ENCODE data around the gene OR51Q1.

OR51Q1 gene

GRCh38 chr11:5460983-5461621, 39.2 kb downstream of the OR51Q1 start:
- Histone ChIP-seq H3K4me1 (ENCODE audit: insufficient read depth, poor library complexity, severe bottlenecking) (no peaks in the 10 kb centered on the region), H3K4me3 (ENCODE audit: severe bottlenecking) (no peak overlapping the region), H3K27me3 (ENCODE audit: insufficient read depth, poor library complexity, severe bottlenecking) (peaks cover 4% of the 10 kb centered on the region), H3K9me3 (ENCODE audit: severe bottlenecking) (no peaks in the 10 kb centered on the region), H3K36me3 (ENCODE audit: low read depth) (no peaks in the 10 kb centered on the region), H3K27ac (ENCODE audit: poor library complexity, severe bottlenecking) (no peak overlapping the region)
- DNase-seq (ENCODE audit: low spot score) = no peak
- no peak for ATAC-seq (ENCODE audit: low read depth)
- TF ChIP-seq, protein P1, sequence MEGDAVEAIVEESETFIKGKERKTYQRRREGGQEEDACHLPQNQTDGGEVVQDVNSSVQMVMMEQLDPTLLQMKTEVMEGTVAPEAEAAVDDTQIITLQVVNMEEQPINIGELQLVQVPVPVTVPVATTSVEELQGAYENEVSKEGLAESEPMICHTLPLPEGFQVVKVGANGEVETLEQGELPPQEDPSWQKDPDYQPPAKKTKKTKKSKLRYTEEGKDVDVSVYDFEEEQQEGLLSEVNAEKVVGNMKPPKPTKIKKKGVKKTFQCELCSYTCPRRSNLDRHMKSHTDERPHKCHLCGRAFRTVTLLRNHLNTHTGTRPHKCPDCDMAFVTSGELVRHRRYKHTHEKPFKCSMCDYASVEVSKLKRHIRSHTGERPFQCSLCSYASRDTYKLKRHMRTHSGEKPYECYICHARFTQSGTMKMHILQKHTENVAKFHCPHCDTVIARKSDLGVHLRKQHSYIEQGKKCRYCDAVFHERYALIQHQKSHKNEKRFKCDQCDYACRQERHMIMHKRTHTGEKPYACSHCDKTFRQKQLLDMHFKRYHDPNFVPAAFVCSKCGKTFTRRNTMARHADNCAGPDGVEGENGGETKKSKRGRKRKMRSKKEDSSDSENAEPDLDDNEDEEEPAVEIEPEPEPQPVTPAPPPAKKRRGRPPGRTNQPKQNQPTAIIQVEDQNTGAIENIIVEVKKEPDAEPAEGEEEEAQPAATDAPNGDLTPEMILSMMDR (IDR thresholded peaks at IDR 0.05; ENCODE audit: poor library complexity, severe bottlenecking) = no peak

DNA sequence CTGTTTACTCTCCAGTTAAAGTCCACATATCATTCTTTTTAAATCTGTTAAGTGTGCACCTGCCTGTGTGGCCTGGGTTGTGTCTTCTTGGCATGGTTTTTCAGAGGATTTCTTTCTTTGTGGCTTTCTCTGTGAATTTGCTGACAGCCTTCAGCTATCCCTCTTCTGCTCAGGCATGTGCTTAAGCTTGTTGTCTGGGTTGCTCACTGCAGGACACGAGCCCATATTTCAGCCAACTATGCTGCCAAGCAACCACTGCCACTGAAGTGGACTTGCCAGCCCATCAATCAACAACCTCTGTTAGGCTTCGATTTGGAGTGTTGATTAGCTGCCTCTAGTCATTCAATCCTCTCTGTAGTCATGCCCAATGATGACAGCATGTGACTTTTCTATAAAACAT, 45.6 kb downstream of the OR51Q1 start:
- ATAC-seq (ENCODE audit: low read depth) = no peak
- peaks cover 3% of the 10 kb centered on the region for H3K27me3 ChIP-seq (ENCODE audit: insufficient read depth, poor library complexity, severe bottlenecking)
- no peak for DNase-seq (ENCODE audit: low spot score)
- H3K9me3 ChIP-seq (ENCODE audit: severe bottlenecking) = no peaks in the 10 kb centered on the region
- TF ChIP-seq, protein P1 (IDR thresholded peaks at IDR 0.05; ENCODE audit: poor library complexity, severe bottlenecking) = no peak
- H3K27ac ChIP-seq (ENCODE audit: poor library complexity, severe bottlenecking) = no peak overlapping the region
- H3K36me3 ChIP-seq (ENCODE audit: low read depth) = no peaks in the 10 kb centered on the region
- no peak overlapping the region for H3K4me3 ChIP-seq (ENCODE audit: severe bottlenecking)
- no peaks in the 10 kb centered on the region for H3K4me1 ChIP-seq (ENCODE audit: insufficient read depth, poor library complexity, severe bottlenecking)
